Ishikawa (cell line): ENCODE measurements around the gene FAM171A2.

Source experiments
- CEBPB ChIP-seq: IDR thresholded peaks from 2 replicates; pipeline ENCODE4 v1.6.1; 2012
- CREB1 ChIP-seq: IDR thresholded peaks from 2 replicates; pipeline ENCODE4 v1.6.1; 2012; ENCODE audit warnings: low read depth
- EGR1 ChIP-seq: IDR thresholded peaks from 2 replicates; pipeline ENCODE4 v1.6.1; 2012
- EP300 ChIP-seq: IDR thresholded peaks from 2 replicates; pipeline ENCODE4 v1.6.1; 2012; ENCODE audit warnings: borderline replicate concordance
- FOXM1 ChIP-seq: IDR thresholded peaks from 2 replicates; pipeline ENCODE4 v1.6.1; 2012; ENCODE audit warnings: low read depth, borderline replicate concordance
- NFIC ChIP-seq: IDR thresholded peaks from 2 replicates; pipeline ENCODE4 v1.6.1; 2012
- RAD21 ChIP-seq: IDR thresholded peaks from 2 replicates; pipeline ENCODE4 v1.6.1; 2012; ENCODE audit warnings: low read depth
- TAF1 ChIP-seq: IDR thresholded peaks from 2 replicates; pipeline ENCODE4 v1.6.1; 2012; ENCODE audit warnings: low read depth, mild to moderate bottlenecking
- TCF12 ChIP-seq: IDR thresholded peaks from 2 replicates; pipeline ENCODE4 v1.6.1; 2012; ENCODE audit warnings: low read depth
- TEAD4 ChIP-seq: IDR thresholded peaks from 2 replicates; pipeline ENCODE4 v1.6.1; 2012
- YY1 ChIP-seq: IDR thresholded peaks from 2 replicates; pipeline ENCODE4 v1.6.1; 2012; ENCODE audit warnings: low read depth
- ZBTB7A ChIP-seq: IDR thresholded peaks from 2 replicates; pipeline ENCODE4 v1.6.1; 2012; ENCODE audit warnings: low read depth
- TF ChIP-seq, protein P1 (sequence below): IDR thresholded peaks from 2 replicates; pipeline ENCODE4 v1.6.1; 2012
- TF ChIP-seq, protein P2 (sequence below): IDR thresholded peaks from 2 replicates; pipeline ENCODE4 v1.6.1; 2012; ENCODE audit warnings: low read depth, mild to moderate bottlenecking
- TF ChIP-seq, protein P3 (sequence below): IDR thresholded peaks from 2 replicates; pipeline ENCODE4 v1.6.1; 2012

The FAM171A2 gene

DNA sequence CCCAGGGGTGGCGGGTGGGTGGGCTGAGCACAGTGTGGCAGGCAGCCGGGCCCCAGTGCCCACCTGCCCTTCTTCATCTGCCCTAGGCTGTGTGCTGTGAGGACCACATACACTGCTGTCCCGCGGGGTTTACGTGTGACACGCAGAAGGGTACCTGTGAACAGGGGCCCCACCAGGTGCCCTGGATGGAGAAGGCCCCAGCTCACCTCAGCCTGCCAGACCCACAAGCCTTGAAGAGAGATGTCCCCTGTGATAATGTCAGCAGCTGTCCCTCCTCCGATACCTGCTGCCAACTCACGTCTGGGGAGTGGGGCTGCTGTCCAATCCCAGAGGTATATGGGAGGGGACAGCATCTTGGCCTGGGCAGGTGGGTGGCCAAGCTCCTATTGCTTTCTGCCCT is 12.2 kb downstream of the FAM171A2 start:
- no peak for TF ChIP-seq CEBPB
- no peak for TF ChIP-seq TAF1
- TF ChIP-seq, protein P1, sequence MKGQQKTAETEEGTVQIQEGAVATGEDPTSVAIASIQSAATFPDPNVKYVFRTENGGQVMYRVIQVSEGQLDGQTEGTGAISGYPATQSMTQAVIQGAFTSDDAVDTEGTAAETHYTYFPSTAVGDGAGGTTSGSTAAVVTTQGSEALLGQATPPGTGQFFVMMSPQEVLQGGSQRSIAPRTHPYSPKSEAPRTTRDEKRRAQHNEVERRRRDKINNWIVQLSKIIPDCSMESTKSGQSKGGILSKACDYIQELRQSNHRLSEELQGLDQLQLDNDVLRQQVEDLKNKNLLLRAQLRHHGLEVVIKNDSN = no peak
- TF ChIP-seq NFIC = no peak
- TF ChIP-seq EP300 = no peak
- TF ChIP-seq TEAD4 = no peak
- TF ChIP-seq RAD21 = no peak
- no peak for TF ChIP-seq EGR1
- TF ChIP-seq, protein P2, sequence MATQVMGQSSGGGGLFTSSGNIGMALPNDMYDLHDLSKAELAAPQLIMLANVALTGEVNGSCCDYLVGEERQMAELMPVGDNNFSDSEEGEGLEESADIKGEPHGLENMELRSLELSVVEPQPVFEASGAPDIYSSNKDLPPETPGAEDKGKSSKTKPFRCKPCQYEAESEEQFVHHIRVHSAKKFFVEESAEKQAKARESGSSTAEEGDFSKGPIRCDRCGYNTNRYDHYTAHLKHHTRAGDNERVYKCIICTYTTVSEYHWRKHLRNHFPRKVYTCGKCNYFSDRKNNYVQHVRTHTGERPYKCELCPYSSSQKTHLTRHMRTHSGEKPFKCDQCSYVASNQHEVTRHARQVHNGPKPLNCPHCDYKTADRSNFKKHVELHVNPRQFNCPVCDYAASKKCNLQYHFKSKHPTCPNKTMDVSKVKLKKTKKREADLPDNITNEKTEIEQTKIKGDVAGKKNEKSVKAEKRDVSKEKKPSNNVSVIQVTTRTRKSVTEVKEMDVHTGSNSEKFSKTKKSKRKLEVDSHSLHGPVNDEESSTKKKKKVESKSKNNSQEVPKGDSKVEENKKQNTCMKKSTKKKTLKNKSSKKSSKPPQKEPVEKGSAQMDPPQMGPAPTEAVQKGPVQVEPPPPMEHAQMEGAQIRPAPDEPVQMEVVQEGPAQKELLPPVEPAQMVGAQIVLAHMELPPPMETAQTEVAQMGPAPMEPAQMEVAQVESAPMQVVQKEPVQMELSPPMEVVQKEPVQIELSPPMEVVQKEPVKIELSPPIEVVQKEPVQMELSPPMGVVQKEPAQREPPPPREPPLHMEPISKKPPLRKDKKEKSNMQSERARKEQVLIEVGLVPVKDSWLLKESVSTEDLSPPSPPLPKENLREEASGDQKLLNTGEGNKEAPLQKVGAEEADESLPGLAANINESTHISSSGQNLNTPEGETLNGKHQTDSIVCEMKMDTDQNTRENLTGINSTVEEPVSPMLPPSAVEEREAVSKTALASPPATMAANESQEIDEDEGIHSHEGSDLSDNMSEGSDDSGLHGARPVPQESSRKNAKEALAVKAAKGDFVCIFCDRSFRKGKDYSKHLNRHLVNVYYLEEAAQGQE = no peak
- TF ChIP-seq, protein P3, sequence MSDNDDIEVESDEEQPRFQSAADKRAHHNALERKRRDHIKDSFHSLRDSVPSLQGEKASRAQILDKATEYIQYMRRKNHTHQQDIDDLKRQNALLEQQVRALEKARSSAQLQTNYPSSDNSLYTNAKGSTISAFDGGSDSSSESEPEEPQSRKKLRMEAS = no peak
- no peak for TF ChIP-seq FOXM1
- no peak for TF ChIP-seq TCF12
- TF ChIP-seq CREB1 = no peak

DNA sequence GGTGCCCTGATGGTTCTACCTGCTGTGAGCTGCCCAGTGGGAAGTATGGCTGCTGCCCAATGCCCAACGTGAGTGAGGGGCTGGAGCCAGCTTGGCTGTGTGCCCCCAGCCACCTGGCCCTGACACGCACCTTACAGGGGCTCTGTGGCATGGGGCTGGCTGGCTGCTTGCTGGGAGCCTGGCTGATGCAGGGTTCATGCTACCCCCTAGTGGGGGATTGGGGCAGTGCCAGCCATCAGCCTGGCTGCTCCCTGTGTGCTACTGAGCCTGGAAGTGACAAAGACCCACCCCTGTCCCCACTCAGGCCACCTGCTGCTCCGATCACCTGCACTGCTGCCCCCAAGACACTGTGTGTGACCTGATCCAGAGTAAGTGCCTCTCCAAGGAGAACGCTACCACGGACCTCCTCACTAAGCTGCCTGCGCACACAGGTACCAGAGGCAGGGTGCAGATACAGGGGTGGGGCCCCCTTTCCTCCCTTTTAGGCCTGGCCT is 12.9 kb downstream of the FAM171A2 start:
- TF ChIP-seq RAD21 (peak; percentile 71), TAF1 (no peak), ZBTB7A (no peak)

DNA sequence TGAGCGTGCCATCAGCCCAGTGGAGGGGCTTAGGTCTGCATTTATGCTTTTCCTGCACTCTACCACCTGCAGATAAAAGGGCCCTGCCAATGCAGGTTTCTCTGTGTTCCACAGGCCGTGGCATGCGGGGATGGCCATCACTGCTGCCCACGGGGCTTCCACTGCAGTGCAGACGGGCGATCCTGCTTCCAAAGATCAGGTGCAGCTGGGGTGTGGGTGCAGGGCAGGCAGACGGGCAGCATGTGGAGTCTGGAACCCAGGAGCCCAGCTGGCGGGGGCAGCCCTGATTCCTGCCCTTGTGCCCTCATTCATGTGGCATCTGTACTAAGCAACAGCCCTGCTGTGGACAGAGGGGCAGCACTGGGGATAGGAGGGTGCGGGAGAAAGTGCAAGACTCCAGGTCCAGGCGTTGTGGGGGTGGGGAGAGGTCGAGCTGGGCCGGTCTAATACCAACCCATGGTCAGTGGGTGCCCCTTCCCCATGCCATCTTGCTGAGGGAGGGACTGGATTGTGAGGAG is 14.0 kb downstream of the FAM171A2 start:
- TF ChIP-seq EGR1 = no peak
- no peak for TF ChIP-seq RAD21
- no peak for TF ChIP-seq YY1
- TF ChIP-seq, protein P1 = no peak
- TF ChIP-seq, protein P3 = no peak
- no peak for TF ChIP-seq NFIC
- no peak for TF ChIP-seq TEAD4
- TF ChIP-seq CREB1 = no peak
- no peak for TF ChIP-seq FOXM1
- TF ChIP-seq EP300 = no peak
- TF ChIP-seq TAF1 = no peak
- TF ChIP-seq CEBPB = no peak
- TF ChIP-seq ZBTB7A = no peak
- no peak for TF ChIP-seq TCF12
- TF ChIP-seq, protein P2 = no peak

DNA sequence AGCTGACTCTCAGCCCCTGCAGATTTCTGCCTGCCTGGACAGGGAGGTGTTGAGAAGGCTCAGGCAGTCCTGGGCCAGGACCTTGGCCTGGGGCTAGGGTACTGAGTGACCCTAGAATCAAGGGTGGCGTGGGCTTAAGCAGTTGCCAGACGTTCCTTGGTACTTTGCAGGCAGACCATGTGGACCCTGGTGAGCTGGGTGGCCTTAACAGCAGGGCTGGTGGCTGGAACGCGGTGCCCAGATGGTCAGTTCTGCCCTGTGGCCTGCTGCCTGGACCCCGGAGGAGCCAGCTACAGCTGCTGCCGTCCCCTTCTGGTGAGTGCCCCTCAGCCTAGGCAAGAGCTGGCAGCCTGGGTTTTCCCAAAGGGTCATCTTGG is 14.7 kb downstream of the FAM171A2 start:
- no peak for TF ChIP-seq NFIC
- TF ChIP-seq YY1 = no peak
- TF ChIP-seq, protein P3 = no peak
- no peak for TF ChIP-seq TCF12
- TF ChIP-seq, protein P2 = no peak
- TF ChIP-seq, protein P1 = no peak
- no peak for TF ChIP-seq FOXM1
- no peak for TF ChIP-seq TAF1
- TF ChIP-seq CREB1 = no peak
- no peak for TF ChIP-seq CEBPB
- TF ChIP-seq EP300 = no peak
- no peak for TF ChIP-seq EGR1
- TF ChIP-seq RAD21 = no peak
- TF ChIP-seq ZBTB7A = no peak
- TF ChIP-seq TEAD4 = no peak
